Ovary (tissue), 1 donor: ENCODE data around the gene KIF2C.
"Not testable (repeated sequence)": the region's sequence is repeated elsewhere in the genome, so short reads cannot be mapped to it uniquely, and the experiment has no call there.

Experiments used
- EP300 ChIP-seq: sonication (generic); formaldehyde crosslinking; IDR thresholded peaks from one replicate; pipeline ENCODE4 v1.6.1; 2017; ENCODE audit warnings: antibody characterized with exemption
- POLR2A ChIP-seq: fragments of 450-650 bp; IDR thresholded peaks from one replicate; pipeline ENCODE4 v1.6.1; 2017; ENCODE audit warnings: antibody characterized with exemption, mild to moderate bottlenecking, moderate library complexity

DNA sequence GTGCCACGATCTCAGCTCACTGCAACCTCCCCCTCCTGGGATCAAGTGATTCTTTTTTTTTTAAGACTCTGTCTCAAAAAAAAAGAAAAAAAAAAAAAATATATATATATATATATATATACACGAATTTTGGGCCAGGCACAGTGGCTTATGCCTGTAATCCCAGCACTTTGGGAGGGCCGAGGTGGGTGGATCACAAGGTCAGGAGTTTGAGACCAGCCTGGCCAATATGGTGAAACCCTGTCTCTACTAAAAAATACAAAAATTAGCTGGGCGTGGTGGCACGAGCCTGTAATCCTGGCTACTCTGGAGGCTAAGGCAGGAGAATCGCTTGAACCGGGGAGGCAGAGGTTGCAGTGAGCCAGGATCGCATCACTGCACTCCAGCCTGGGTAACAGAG is 58.2 kb downstream of the KIF2C start:
- TF ChIP-seq POLR2A, EP300: not testable (repeated sequence)
